Activated naive CD4-positive, alpha-beta T cell treated with anti-CD3 and anti-CD28 coated beads, Interleukin-2, amount 10 ng/mL, durations not matched to agents 7 days and 5 days (primary cell): Measurements from ENCODE around the gene MEGF6.

Experiments used
- CTCF ChIA-PET: fragments of 350-600 bp; sonication (Branson Sonifier 250); formaldehyde crosslinking; loops from one replicate; lab custom pipeline; 2021; ENCODE audit warnings: antibody characterized with exemption; lab: Charles Lee
- DNase-seq: peaks from one replicate; pipeline ENCODE4 v3.0.0-alpha.2; 2020
- H3K27ac Mint-ChIP-seq: one replicate; pipeline ENCODE4 v1.8.0; 2021; ENCODE audit warnings: mild to moderate bottlenecking, moderate library complexity, mixed read lengths
- H3K27me3 Mint-ChIP-seq: one replicate; pipeline ENCODE4 v1.8.0; 2021; ENCODE audit warnings: mild to moderate bottlenecking, mixed read lengths
- H3K36me3 Mint-ChIP-seq: one replicate; pipeline ENCODE4 v1.8.0; 2021; ENCODE audit warnings: mixed read lengths
- H3K4me1 Mint-ChIP-seq: one replicate; pipeline ENCODE4 v1.8.0; 2021; ENCODE audit warnings: mixed read lengths
- H3K4me3 Mint-ChIP-seq: one replicate; pipeline ENCODE4 v1.8.0; 2021; ENCODE audit warnings: mild to moderate bottlenecking, moderate library complexity, mixed read lengths
- H3K9me3 Mint-ChIP-seq: one replicate; pipeline ENCODE4 v1.8.0; 2021; ENCODE audit warnings: mixed read lengths

MEGF6 gene

GRCh38 chr1:3552751-3553150 lies 58.6 kb downstream of the MEGF6 start:
- H3K36me3 Mint-ChIP-seq, result no peaks in the 10 kb centered on the region
- no peaks in the 10 kb centered on the region for H3K9me3 Mint-ChIP-seq
- no peak overlapping the region for H3K4me3 Mint-ChIP-seq
- CTCF ChIA-PET, result no interaction called here
- H3K27ac Mint-ChIP-seq, result no peak overlapping the region
- no peak for DNase-seq
- no peaks in the 10 kb centered on the region for H3K27me3 Mint-ChIP-seq
- no peaks in the 10 kb centered on the region for H3K4me1 Mint-ChIP-seq

GRCh38 chr1:3552176-3552575 lies 59.1 kb downstream of the MEGF6 start:
- Mint-ChIP-seq H3K36me3 (no peaks in the 10 kb centered on the region), H3K4me1 (no peaks in the 10 kb centered on the region), H3K27ac (no peak overlapping the region), H3K9me3 (no peaks in the 10 kb centered on the region), H3K4me3 (no peak overlapping the region), H3K27me3 (no peaks in the 10 kb centered on the region)
- CTCF ChIA-PET, result no interaction called here
- no peak for DNase-seq

- Mint-ChIP-seq H3K4me3 (no peak overlapping the region), H3K27me3 (no peaks in the 10 kb centered on the region), H3K36me3 (no peaks in the 10 kb centered on the region), H3K27ac (no peak overlapping the region), H3K9me3 (no peaks in the 10 kb centered on the region), H3K4me1 (no peaks in the 10 kb centered on the region)
- no peak for DNase-seq
- CTCF ChIA-PET, result no interaction called here
Observed at GRCh38 chr1:3551711-3552110, 59.6 kb downstream of the MEGF6 start.

DNA sequence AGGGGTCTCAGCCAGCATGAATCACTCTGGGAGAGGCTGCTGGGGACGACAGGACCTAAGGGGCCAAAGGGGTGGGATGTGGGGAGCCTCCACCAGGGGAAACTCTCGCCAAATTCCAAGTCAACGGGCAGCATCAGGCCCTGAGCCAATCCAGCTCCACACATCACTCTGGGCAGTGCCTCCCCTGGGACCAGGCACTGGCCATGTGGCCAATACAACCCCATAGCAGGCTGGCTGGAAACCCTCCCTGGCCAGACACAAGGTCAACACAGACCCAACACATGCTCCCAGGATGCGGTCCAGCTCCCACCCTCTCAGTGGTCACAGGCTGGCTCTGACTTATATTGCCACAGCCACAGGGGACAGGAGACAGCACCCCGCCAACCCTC lies 60.0 kb downstream of the MEGF6 start:
- CTCF ChIA-PET, result no interaction called here
- Mint-ChIP-seq H3K9me3 (no peaks in the 10 kb centered on the region), H3K27ac (no peak overlapping the region), H3K4me3 (no peak overlapping the region), H3K4me1 (no peaks in the 10 kb centered on the region), H3K27me3 (no peaks in the 10 kb centered on the region), H3K36me3 (no peaks in the 10 kb centered on the region)
- DNase-seq, result no peak

GRCh38 chr1:3550511-3551289 lies 60.6 kb downstream of the MEGF6 start:
- no peaks in the 10 kb centered on the region for H3K9me3 Mint-ChIP-seq
- no peak for DNase-seq
- no peak overlapping the region for H3K27ac Mint-ChIP-seq
- CTCF ChIA-PET, result no interaction called here
- H3K36me3 Mint-ChIP-seq, result no peaks in the 10 kb centered on the region
- no peak overlapping the region for H3K4me3 Mint-ChIP-seq
- no peaks in the 10 kb centered on the region for H3K4me1 Mint-ChIP-seq
- H3K27me3 Mint-ChIP-seq, result no peaks in the 10 kb centered on the region

GRCh38 chr1:3548895-3549294 lies 62.4 kb downstream of the MEGF6 start:
- CTCF ChIA-PET, result no interaction called here

GRCh38 chr1:3548156-3548893 lies 63.0 kb downstream of the MEGF6 start:
- no peaks in the 10 kb centered on the region for H3K27me3 Mint-ChIP-seq
- CTCF ChIA-PET, result no interaction called here
- no peaks in the 10 kb centered on the region for H3K4me1 Mint-ChIP-seq
- no peak overlapping the region for H3K4me3 Mint-ChIP-seq
- H3K27ac Mint-ChIP-seq, result no peak overlapping the region
- no peaks in the 10 kb centered on the region for H3K36me3 Mint-ChIP-seq
- DNase-seq, result no peak
- H3K9me3 Mint-ChIP-seq, result no peaks in the 10 kb centered on the region

More at GRCh38 chr1:3548895-3549294, 62.4 kb downstream of the MEGF6 start:
- DNase-seq, result no peak
- no peaks in the 10 kb centered on the region for H3K27me3 Mint-ChIP-seq
- no peak overlapping the region for H3K4me3 Mint-ChIP-seq
- H3K27ac Mint-ChIP-seq, result no peak overlapping the region
- no peaks in the 10 kb centered on the region for H3K9me3 Mint-ChIP-seq
- H3K36me3 Mint-ChIP-seq, result no peaks in the 10 kb centered on the region
- no peaks in the 10 kb centered on the region for H3K4me1 Mint-ChIP-seq

GRCh38 chr1:3547055-3548005 lies 64.0 kb downstream of the MEGF6 start:
- no peaks in the 10 kb centered on the region for H3K36me3 Mint-ChIP-seq
- no peak overlapping the region for H3K4me3 Mint-ChIP-seq
- H3K27ac Mint-ChIP-seq, result no peak overlapping the region
- DNase-seq, result no peak
- H3K9me3 Mint-ChIP-seq, result no peaks in the 10 kb centered on the region
- no peaks in the 10 kb centered on the region for H3K4me1 Mint-ChIP-seq
- H3K27me3 Mint-ChIP-seq, result no peaks in the 10 kb centered on the region
- CTCF ChIA-PET, result no interaction called here

GRCh38 chr1:3546048-3546384 lies 65.3 kb downstream of the MEGF6 start:
- H3K9me3 Mint-ChIP-seq, result no peaks in the 10 kb centered on the region
- H3K4me3 Mint-ChIP-seq, result no peak overlapping the region
- H3K4me1 Mint-ChIP-seq, result no peaks in the 10 kb centered on the region
- CTCF ChIA-PET, result no interaction called here
- no peaks in the 10 kb centered on the region for H3K27me3 Mint-ChIP-seq
- no peak for DNase-seq
- no peak overlapping the region for H3K27ac Mint-ChIP-seq
- H3K36me3 Mint-ChIP-seq, result no peaks in the 10 kb centered on the region

- Mint-ChIP-seq H3K27me3 (no peaks in the 10 kb centered on the region), H3K9me3 (no peaks in the 10 kb centered on the region), H3K27ac (no peak overlapping the region), H3K4me1 (no peaks in the 10 kb centered on the region), H3K4me3 (no peak overlapping the region), H3K36me3 (no peaks in the 10 kb centered on the region)
- no peak for DNase-seq
- CTCF ChIA-PET, result no interaction called here
Observed at GRCh38 chr1:3545363-3546047, 65.8 kb downstream of the MEGF6 start.

GRCh38 chr1:3544040-3544977 lies 67.0 kb downstream of the MEGF6 start:
- H3K4me1 Mint-ChIP-seq, result no peaks in the 10 kb centered on the region

GRCh38 chr1:3543076-3544039 lies 68.0 kb downstream of the MEGF6 start:
- H3K4me1 Mint-ChIP-seq, result no peaks in the 10 kb centered on the region
- CTCF ChIA-PET, result interaction anchor here (0.9 kb wide), 1 partner anchor 25 kb away, joined by 3 read pairs; no protein-coding TSS in a partner anchor

More at GRCh38 chr1:3544040-3544977, 67.0 kb downstream of the MEGF6 start:
- Mint-ChIP-seq H3K9me3 (no peaks in the 10 kb centered on the region), H3K4me3 (no peak overlapping the region), H3K27me3 (no peaks in the 10 kb centered on the region), H3K36me3 (no peaks in the 10 kb centered on the region), H3K27ac (no peak overlapping the region)
- DNase-seq, result no peak
- CTCF ChIA-PET, result no interaction called here

More at GRCh38 chr1:3543076-3544039, 68.0 kb downstream of the MEGF6 start:
- no peak overlapping the region for H3K4me3 Mint-ChIP-seq
- no peak overlapping the region for H3K27ac Mint-ChIP-seq
- DNase-seq, result no peak
- no peaks in the 10 kb centered on the region for H3K9me3 Mint-ChIP-seq
- H3K36me3 Mint-ChIP-seq, result no peaks in the 10 kb centered on the region
- peaks cover 5% of the 10 kb centered on the region for H3K27me3 Mint-ChIP-seq
